ENCODE results near the gene PROM1.

The PROM1 gene

DNA sequence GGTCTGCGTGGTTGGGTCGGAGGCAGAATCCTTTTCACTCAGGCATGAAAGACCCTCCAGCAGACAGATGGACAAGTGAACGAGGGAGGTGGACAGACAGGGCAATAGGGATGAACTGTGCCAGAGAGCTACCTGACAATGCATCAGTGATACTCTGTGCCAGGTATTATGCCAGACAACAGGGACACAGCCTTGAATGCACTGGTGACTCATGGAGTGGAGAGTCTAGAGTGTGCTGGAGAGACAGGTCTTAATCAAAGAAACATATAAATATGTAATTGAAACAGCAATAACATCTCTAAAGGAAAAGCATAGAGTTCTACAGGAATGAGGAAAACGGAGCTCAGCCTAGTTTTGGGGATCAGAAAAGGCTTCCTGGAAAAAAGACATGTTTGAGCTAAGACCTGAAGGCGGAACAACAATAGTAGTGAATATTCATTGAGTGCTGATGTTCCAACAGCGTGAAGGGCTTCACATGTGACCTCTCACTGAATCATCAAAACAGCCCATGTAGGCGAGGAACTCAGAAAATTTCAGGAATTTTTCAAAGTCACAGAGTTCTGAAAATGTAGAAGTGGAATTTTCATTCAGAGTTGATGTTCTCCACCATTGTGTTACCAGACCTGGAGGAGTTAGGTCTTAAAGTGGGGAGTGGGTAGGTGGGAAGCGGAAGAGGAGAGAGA is 100.8 kb downstream of the PROM1 start:
- DNase-seq: no peak

DNA sequence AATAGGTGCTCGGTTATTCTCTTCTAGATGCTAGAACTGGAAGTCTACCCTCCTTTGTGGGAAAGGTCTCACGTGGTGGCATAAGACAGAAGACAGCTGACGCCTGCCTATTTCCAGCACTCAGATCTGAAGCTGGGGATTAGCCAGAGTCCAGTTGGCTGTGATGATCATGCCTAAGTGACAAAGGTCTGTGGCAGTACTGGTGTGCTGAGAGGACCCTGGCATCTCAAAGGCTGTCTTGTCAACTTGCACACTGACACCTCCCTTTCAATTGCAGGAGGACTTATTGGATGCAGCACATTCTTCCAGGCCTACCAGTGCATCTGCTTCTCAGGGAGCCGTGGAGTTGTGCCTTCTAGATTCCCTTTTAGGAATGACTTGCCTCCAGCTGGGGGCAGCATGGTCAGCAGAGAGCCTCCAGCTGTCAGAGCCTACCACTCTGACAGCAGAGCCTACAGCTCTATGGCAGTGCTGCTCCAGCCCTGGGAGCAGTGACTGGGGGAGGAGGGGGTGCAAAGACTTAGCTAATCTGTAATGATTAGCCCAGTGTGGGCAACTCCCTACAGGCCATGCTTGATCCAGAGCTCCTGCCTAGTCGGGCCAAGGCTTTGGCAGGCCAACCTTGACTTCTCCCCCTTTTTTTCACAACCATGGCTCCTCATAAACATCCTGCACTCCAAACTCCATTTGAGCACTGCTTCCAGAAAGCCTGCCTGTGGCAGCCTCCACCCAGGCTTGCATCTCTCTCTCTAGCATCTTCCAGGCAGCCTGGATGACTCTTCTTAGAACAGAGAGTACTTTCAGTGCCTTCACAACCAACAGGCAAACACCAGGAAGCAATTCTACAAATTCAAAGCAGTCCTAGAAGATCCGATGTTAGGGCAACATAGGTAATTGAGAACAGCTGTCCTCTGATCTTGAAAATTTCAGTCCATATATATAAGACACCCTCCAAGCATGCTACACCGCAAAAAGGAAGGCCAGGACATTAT is 107.1 kb downstream of the PROM1 start:
- DNase-seq: no peak

DNA sequence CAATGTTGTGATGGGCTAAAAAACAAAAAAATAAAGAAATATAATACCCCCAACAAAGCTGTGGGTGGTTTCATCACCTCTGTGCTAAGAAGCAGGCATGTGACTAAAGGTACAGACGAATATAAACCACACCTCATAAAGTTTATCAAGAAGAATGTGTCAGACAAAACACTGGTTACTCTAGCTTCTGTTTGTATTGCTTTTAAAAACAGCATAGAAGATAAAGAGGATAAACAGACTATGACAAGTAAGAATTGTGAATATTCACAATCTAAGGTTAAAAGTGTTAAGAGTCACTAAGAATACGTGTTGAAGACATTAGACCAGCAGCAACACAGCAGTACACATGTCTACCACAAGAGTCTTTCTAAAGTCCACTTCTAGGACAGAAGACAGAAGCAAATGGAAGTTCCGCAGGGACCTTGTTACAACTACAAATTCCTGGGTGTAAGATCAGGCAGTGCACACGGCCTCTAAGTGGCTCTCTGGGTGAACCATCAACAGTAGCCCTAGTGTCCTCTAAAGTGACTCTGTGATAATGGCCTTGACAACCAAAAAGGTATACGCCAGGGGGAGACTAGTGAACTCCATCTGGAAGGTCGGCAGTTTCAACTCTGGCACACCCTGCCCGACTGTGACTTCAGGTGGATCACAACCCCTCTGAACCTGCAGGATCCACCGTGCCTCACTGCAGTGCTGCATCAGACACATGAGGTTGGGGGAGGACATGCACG is 112.6 kb downstream of the PROM1 start:
- no peak for DNase-seq

DNA sequence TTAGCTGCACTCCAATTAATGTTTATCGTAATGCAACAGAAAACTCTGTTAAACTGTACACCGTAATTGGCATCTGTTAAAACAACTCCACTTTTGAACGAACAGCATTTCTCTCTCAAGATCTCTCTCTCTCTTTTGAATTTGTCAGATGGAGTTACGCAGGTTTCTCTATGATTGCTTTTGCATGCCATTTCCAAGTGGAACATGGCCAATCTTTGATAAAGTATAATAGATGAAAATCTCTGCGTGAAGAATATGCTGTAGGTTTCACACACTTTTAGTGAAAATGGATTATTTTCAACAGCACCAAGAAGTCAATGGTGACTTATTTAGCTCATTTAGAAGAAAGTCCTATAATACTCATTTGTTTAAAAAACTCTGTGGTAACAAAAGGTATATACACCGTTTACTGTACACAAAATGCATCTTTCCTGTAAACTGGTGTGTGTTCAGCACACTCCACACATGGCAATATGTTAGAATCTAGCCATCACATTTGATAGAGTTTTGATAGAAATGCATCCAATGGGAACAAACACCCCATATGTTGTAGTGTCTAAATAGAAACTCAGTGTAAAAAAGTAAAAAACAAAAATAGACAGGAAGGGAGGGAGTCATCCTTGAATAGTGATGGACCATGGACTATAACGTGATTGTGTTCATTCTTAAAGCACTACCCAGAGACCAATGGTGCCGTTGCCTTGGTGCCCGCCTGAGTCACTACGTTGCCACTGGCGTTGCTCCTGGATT is 115.1 kb downstream of the PROM1 start:
- no peak for DNase-seq

DNA sequence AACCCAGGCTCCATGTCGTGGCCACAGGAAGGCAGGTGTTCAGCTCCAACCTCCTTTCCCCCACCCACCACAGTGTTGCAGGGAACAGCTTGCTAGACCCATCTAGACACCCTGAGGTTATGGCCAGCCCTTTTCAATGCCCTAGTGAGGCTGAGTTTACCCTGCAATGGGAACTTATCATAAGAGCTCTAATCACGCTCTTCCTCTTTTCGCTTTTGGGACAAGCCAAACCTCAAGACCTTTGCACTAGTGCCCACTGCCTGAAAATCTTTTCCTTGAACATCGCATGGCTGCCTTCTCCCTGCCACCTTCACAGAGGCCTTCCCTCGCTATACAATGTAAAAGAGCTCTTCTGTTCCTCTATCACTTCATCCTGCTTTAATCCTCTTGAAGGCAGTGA is 118.5 kb downstream of the PROM1 start:
- DNase-seq: no peak

DNA sequence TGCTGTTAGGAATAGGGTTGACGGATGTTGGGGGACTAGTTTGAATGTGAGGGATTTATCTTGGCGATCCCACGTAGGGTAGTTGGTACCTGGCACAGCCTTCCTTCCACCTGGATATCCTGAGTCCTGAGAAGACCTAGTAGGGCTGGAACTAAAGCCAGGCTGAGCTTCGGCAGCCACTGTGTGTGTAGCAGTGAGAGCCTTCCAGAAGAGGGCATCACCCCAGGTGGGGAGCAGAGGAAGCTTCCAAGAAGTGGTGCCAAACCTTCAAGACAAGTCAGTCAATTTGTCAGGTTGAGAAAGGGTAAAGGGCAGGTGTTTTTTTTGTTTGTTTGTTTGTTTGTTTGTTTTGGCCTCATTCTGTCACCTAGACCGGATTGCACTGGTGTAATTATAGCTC is 119.7 kb downstream of the PROM1 start:
- no peak for DNase-seq

DNA sequence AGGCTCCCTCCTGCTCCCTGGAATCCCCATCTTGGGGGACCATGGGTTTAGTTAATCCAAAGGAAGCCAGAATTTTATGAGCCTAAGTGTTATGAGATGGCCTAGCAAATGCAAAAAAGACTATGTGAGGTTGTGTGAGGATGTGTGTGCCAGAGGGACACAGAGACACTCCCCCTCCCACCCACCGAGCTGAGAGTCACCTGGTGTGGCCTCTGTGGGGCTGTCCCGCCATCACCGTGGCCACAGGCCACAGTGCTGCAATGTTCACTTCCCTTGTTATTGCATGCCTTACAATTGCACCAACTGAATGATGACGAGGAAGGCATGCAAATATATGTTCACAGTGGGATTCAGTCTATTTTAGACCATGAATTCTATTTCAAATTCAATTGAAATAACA is 120.2 kb downstream of the PROM1 start:
- DNase-seq: peak; percentile 40

DNA sequence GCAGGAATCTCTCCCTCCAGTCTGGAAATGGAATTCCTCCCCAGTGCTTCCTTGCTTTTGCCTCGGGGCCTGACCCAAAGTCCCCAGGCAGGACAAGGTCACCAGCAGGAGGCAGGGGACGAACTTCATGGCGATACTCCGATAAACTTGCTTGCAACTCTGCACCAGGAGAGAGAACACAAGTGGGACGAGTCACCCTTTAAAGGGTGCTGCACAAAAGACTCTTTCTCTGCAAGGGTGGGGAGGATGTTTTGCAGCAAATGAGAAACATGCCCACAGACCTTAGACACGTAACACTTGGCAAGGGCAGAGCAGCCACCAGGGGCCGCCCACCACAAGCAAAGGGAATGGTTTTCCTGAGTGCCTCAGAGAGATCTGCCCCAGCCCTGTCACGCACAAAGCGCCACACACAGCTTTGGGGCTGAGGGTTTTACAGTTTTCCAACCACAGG is 120.8 kb downstream of the PROM1 start, which contains the start of gene FGFBP2:
TSS of gene FGFBP2 (minus strand) at position 175 of the 451 bp plus-strand sequence. CDS start at position 129, 46 bp downstream.
- DNase-seq: peak; percentile 56

DNA sequence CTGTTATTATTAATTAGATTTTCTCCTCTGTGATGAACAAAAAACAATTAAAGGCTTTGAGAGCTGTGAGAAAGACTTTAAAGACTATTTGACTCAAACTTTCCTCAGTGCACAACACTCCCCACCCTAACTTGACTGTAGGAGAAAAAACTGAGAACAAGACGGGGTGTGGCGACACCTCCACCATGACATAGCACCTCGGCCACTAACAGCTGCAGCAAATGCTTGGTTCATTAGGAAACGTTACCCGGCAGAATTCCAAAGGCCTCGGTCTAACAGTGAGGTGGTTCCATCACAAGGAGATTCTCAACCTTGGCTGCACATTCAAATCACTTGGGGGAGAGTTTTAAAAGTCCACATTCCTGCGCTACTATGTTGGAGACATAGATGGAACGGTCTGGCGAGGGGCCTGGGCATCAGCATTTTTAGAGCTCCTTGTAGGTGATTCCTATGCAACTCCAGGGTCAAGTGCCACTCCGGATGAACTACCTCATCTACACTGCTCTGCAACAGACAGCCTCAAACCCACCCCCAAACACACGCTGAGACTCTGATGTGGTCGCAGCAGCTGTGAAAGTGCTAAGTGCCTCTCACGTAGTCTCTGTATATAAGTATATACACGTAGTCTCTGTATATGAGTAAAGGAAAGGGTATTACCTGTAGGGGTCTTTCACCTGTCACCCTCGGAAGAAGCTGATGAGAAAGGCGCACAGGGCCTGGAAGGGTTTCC is 121.9 kb downstream of the PROM1 start:
- peak; percentile 43 for DNase-seq

DNA sequence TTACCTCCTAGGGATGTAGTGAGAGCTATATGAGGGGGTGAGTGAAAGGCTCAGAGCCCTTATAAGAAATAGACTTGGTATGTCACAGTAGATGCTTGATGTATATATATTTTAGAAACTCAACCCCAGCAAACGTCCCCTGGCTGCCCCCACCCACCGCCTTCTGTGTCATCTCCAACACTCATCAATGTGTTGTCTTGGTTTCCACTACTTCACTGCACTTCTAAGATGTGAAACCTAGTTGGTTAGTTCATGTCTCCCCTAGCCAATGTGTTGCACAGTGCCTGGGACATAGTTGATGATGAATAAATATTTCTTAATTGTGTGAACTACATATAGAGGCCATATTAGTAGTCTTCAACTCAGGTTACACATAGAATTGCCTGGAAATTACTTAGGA is 125.3 kb downstream of the PROM1 start:
- DNase-seq: no peak

DNA sequence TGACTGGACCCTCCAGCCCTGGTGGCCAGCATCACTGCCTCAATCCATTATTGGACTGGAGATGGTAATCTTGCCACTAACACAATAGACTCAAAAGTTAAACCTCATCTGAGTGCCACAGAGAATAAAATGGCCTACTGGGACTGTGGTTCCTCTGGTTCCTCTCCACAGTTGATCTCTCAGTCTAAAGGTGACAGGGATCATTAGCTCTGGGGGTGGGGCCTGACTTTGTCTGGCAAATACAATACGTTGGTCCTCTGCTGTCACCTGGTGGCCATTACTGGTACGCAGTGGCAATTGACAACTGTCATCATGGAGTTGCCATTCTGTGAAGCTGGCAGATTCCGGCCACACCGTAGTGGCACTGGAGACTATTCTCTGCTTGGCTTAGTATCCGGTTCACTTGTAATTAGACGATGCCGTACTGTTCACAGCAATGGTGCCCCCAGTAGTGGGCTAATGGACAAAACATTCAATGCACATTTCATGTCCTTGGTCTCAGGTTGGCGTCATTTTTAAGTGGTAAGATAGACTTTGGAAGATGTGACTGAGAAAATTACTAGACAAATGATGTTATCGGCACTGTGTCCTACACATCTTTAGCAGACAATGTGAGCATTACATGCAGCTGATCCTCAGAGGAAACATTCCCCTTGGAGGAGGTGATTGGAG is 127.5 kb downstream of the PROM1 start:
- peak; percentile 76 for DNase-seq

DNA sequence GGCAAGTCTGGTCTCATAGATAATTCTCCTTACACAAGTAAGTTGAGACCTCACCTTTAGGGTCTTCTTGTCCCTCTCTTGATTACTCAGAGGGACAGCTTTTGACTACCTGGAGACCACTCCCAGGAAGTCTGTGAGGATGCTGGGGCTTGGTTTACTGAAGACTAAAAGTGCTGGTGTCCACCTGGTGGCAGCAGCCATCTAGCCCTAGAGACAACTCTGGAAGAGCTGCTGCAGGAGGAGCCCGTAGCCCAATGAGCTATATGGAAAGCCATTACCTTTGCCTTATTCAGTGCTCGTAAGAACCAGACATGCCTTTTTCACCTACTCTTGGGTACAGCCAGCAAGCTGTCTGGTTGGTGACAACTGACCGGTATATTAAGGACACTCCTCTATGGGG is 128.2 kb downstream of the PROM1 start:
- DNase-seq: no peak

DNA sequence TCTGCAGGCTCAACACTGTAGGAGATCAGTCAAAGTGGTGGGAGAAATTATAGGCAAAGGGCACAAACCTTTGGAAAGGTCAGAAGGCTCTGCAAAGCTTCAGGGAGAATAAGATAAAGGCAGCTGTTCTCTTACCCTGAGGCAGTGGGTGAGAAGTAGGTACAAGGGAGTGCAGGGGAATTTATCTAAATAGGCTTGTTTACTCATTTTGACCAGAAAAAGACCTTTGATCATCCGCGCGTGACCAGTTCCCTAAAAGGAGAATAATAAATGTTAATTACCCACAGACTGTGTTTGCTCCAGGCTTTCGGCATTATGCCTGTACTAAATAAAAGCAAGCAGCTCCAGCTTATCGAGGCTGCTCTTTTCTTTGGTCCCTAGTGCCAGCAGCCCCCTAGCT is 130.2 kb downstream of the PROM1 start:
- DNase-seq: no peak

DNA sequence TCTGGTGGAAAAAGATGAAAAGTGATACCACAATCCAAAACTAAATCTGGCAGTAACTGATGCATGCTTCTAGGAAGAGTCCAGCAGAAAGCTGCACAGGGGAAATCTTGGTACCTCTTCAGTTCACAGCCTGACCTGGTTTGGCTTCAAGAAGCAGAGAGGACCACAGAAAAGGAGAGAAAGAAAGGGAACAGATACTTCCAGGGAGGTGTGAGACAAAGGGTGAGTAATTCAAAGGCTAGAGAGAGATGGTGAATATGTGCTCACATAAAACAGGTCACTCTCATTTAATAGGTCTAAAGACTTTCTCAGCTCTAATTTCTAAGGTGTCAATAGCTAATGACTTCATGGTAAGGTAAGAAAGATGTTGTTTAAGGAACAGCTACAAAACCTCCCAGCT is 132.0 kb downstream of the PROM1 start:
- DNase-seq: no peak

DNA sequence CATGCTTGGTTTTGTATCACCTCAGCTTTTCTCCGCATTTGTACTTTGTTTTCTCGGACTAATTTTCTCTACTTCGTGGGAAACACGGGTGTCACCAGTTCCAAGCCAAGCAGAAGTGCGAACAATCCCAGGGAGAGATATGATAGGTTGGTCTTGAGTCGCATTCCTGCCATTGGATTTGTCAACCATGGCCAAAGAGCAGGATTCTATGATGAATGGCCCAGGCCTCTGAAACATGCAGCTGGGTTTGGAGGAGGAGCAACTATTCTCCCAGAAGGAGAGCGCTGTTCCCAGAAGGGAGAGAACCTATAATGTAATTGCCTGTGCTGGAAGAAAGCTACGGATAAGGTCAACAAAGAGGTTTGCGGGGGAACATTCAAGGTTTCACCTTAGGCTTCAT is 135.0 kb downstream of the PROM1 start:
- DNase-seq: no peak

DNA sequence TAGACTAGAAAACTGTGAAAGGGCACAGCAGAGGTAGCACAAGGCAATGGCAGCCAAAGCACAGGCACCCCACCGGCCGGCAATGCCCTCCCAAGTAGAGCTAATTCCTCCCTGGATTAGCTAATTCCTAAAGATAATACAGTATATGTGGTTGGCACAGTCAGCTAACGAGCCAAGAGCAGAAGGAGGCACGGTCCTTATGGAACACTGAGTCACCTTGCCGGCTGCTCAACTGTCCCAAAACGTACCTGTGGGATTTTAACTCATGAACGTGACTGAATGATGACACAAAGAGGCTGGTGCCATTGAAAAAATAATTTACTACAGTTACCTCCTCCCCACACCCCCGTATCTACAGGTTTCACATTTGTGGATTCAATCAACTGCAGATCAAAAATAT is 136.1 kb downstream of the PROM1 start:
- DNase-seq: no peak

DNA sequence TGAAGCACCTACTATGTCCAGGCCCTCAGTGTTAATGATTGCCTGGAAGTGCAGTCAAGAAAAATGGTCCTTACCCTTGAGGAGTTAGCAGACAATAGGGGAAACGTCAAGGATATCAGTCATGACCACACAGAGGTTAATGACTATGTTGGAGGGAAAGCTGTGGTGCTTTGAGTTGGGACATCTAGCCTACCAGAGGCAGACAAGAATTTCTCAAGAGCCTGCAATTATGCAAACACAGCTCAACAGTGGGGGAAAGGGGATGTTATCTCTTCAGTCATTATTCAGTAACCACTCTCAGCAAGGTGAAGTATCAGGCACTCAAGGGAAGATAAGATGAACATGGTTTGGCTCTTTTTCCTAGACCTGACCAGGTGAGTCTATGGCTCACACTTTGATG is 138.3 kb downstream of the PROM1 start:
- no peak for DNase-seq

DNA sequence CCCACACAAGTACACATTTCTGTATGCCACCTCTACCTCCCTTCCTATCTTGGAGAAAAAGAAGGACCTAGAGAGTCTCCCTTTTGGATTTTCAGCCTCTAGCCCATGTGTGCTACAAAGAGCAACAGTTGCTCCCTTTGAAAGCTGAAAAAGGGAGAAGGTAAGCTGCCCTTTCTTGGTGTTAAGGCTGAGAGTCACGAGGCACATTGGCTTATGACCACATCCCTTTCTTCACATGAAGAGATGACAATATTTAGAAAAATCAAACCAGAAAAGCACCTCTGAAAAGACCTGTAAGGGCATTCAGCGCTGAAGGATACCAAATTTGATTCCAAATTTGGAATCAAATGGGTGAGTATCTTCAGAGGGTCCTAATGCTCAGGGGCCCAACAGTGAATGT is 138.9 kb downstream of the PROM1 start:
- DNase-seq: no peak

DNA sequence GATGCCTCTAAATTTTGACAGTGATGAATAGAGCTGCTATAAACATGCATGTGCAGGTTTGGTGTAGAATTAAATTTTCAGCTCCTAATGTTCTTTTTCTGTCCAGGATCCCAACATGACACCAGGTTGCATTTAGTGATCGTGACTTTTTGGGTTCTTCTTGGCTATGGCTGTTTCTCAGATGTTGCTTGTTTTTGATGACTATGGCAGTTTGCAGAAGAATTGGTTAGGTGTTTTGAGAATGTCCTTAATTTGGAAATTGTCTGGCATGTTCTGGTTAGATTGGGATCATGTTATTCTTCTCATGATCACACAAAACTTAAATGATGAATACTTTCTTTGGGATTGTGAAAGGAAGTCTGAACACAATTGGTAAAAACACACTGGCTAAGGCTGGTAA is 141.5 kb downstream of the PROM1 start:
- no peak for DNase-seq

DNA sequence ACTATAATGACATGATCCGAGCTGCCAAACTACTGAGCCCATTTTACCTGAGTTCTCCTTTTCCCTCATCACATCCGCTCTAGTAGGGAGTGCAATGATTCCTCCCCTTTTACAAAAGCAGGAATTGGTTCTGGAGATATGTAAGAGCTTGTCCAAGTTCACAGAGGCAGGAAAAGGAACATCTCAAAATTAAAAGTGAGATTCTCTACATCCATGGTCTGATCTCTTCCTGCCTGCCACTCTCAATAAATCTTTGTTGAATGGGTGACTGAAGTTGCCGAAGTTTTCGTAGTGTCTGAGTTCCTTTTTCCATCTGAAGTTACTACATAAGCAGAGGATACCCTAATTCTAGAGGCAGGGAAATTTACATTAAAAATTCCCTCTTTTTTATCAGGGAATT is 145.2 kb downstream of the PROM1 start, which contains the start of gene FGFBP1:
TSS of gene FGFBP1 (minus strand) at position 101 of the 400 bp plus-strand sequence. CDS start 2,108 bp downstream, outside the sequence.
- DNase-seq: no peak

DNA sequence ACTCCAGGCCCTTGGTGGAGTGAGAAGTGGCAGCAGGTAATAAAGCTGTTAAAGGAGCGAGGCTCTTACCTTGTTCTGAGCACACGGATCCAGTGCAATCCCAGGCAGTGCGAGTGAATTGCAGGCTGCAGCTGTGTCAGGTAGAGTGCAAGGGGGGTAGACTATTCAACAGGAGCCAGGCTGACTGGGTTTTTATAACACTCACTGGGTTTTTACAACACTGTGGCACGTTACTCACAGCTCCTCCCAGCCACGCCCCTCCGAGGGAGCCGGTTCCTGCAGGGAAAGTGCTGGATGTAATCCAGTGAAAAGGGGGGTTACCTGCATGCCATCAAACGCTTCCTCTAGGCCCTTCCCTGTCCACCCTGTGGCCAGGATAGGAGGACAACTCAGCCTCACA is 145.6 kb downstream of the PROM1 start:
- DNase-seq: no peak
